Cardiac atrium fibroblast (primary cell): Measurements from ENCODE around the gene FMO5. TPM values are rescaled to one million over a fixed set of nuclear protein-coding genes. Genes with fewer than 3 reads are reported as not detected.

ENCODE experiments used
- total RNA-seq: library from RNA; depleted of rRNA; stranded (reverse); fragments of >200 nt; gene quantifications from 2 replicates; pipeline ENCODE4 v1.2.3, GENCODE V29; 2015

FMO5 gene, protein sequence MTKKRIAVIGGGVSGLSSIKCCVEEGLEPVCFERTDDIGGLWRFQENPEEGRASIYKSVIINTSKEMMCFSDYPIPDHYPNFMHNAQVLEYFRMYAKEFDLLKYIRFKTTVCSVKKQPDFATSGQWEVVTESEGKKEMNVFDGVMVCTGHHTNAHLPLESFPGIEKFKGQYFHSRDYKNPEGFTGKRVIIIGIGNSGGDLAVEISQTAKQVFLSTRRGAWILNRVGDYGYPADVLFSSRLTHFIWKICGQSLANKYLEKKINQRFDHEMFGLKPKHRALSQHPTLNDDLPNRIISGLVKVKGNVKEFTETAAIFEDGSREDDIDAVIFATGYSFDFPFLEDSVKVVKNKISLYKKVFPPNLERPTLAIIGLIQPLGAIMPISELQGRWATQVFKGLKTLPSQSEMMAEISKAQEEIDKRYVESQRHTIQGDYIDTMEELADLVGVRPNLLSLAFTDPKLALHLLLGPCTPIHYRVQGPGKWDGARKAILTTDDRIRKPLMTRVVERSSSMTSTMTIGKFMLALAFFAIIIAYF
- total RNA-seq = 0.49 and 0.72 TPM in 2 replicates

DNA sequence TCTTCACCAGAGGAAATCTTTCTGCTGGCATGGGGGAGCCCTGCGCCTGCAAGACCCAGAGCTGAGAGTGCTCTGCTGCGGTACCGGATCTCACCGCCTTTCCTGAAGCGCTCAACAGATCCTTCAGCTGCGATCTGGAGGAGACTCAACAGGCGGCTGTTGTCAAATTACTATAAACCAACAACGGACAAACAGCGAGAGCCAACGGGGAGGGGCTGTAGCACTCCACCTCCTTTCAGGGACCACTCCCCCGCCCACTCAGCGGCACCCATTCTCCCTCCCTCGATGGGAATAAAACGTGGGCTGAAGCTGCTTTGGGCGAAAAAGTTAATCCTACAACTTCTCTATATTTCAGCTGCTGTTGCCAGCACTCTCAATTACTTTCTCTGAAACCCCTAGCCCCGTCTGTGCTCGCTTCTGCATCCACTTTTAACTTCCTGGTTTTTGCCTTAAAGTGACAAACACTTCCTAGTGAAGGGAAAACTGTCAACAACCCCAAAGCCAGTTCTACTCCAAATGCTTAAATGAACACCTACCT lies at the start of gene FMO5:
Gene FMO5 (minus strand): TSS at position 147 of the 538 bp plus-strand sequence. CDS start 310 bp downstream, outside the sequence.

DNA sequence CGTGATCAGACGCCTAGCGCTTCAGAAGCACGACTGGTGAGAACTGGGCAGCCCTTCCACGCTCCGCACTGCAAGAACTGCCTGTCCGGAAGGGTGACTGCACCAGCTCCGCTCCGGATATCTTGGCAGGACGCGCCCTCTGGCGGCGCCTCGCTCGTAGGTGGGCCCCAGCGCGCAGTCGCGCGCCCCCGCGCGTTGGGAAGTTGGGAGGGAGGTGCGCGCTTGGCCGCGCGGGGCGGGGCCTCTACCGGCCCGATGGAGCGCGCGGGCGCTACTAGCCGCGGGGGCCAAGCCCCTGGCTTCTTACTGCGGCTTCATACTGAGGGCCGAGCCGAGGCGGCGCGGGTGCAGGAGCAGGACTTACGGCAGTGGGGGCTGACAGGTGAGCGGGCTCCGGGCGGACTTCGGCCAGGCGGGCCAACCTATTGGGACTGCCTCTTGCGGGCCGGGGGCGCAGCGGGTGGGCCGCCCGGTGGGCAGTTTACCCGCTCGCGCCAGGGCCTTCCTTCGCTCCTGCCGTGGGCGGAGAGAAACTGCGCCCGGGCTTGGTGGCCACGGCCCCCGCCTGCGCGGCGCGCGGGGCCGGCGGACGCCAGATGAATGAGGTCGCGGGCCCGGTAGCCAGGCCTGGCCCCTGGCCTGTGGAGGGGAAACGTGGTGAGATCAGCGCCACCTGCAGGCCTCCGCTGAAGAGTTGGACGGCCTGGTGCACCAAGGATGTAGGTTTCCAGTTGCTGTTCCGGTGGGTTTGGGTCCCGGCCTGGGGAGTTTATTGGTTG lies 17.5 kb upstream of the FMO5 start, which contains the start of gene CHD1L:
Gene CHD1L (plus strand): TSS at position 236 of the 779 bp plus-strand sequence. CDS start 20 bp downstream, at position 256.

DNA sequence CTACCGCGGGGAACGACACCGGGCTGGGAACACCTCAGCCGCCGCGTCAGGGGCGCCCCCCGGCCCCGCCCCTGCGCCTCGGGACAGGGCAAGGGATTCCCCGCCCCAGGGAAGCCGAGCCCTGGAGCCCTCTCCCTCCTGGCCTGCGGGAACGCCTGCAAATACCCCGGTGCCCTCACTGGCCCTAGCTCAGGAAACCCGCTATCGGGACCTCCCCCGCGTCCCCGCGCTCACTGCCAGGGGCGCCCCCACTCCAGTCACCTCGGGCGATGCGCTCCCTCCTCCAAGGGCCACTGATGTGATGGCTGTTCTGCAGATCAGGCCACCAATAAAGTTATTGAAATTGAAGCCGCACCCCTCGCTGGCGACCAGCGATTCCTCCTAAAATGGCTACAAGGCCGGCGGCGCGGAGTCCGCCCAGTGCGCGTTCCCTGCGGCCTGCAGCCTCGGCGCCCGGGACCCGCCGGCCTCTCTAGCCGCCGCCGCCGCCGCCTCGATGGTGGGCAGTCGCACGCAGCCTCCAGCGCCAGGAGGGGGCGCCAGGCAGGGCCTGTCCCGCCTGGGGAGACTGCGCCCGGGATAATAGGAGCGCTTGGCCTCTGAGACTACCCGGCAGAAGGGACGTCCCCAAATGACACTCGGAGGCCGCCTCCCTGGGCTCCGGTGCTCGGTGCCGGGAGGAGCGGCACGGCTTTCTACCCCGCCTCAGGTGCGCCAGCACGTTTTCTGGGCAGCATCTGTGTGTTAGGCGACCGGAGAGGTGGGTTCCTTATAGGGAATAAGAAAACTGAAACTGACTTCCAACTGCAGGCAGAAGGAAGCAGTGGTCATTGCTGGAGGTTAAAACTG lies 52.7 kb downstream of the FMO5 start, which contains the start of gene PRKAB2:
Gene PRKAB2 (minus strand): TSS at position 303 of the 849 bp plus-strand sequence. CDS start 326 bp downstream, outside the sequence.

Other genes with a start within 250 kb of the FMO5 start
- gene PRKAB2, start 52.9 kb downstream of the FMO5 start, total RNA-seq = 6.8 and 7.8 TPM in 2 replicates
- 19.5 and 31.8 TPM in 2 replicates for gene CHD1L, start 17.3 kb upstream of the FMO5 start, total RNA-seq